HT-29 (cell line): ENCODE data around the gene PLBD2. TPM values are rescaled to one million over a fixed set of nuclear protein-coding genes. Genes with fewer than 3 reads are reported as not detected.
"Not testable (repeated sequence)": the region's sequence is repeated elsewhere in the genome, so short reads cannot be mapped to it uniquely, and the experiment has no call there.

ENCODE experiments used
- DNase-seq: peaks from one replicate; pipeline ENCODE4 v3.0.0-alpha.2; 2015; ENCODE audit warnings: low spot score
- total RNA-seq: library from RNA; depleted of rRNA; stranded (reverse); fragments of >200 nt; shearing (Covaris generic); gene quantifications from 2 replicates; pipeline ENCODE4 v1.2.3, GENCODE V29; 2014

The PLBD2 gene
- total RNA-seq, 1 experiment from 2014 or later: 11.8 TPM

GRCh38 chr12:113333877-113334785, 24.3 kb upstream of the PLBD2 start:
- DNase-seq: no peak

GRCh38 chr12:113334786-113335539, 23.4 kb upstream of the PLBD2 start, which contains the start of gene SLC8B1:
Gene SLC8B1, minus strand, starts transcription at chr12:113335109. Its CDS starts 2,231 bp downstream, at chr12:113332878.
- peak; percentile 73 for DNase-seq

- DNase-seq: no peak
Measured at GRCh38 chr12:113339540-113339939, 18.8 kb upstream of the PLBD2 start.

- no peak for DNase-seq
Measured at GRCh38 chr12:113340061-113340460, 18.3 kb upstream of the PLBD2 start.

GRCh38 chr12:113341535-113341934, 16.9 kb upstream of the PLBD2 start:
- DNase-seq: no peak

GRCh38 chr12:113345318-113345717, 13.1 kb upstream of the PLBD2 start:
- no peak for DNase-seq

- no peak for DNase-seq
Measured at GRCh38 chr12:113346353-113346752, 12.0 kb upstream of the PLBD2 start.

GRCh38 chr12:113347107-113347506, 11.3 kb upstream of the PLBD2 start:
- no peak for DNase-seq

GRCh38 chr12:113347892-113348291, 10.5 kb upstream of the PLBD2 start:
- no peak for DNase-seq

GRCh38 chr12:113348849-113349536, 9.4 kb upstream of the PLBD2 start:
- no peak for DNase-seq

GRCh38 chr12:113351089-113351488, 7.3 kb upstream of the PLBD2 start:
- no peak for DNase-seq

GRCh38 chr12:113354192-113354591, 4.2 kb upstream of the PLBD2 start:
- DNase-seq: not testable (repeated sequence)

GRCh38 chr12:113359133-113359938, 949 bp downstream of the PLBD2 start:
- DNase-seq: no peak

GRCh38 chr12:113359939-113360748, 1.8 kb downstream of the PLBD2 start:
- DNase-seq: no peak

- no peak for DNase-seq
Measured at GRCh38 chr12:113361574-113362370, 3.4 kb downstream of the PLBD2 start.

- DNase-seq: no peak
Measured at GRCh38 chr12:113364698-113365097, 6.3 kb downstream of the PLBD2 start.

GRCh38 chr12:113365639-113366395, 7.4 kb downstream of the PLBD2 start:
- no peak for DNase-seq

GRCh38 chr12:113366827-113367226, 8.4 kb downstream of the PLBD2 start:
- DNase-seq: no peak

GRCh38 chr12:113368331-113368730, 9.9 kb downstream of the PLBD2 start:
- DNase-seq: no peak
